Measurements from ENCODE around the gene CIC. TPM values are rescaled to one million over a fixed set of nuclear protein-coding genes. Genes with fewer than 3 reads are reported as not detected.

The CIC gene
- total RNA-seq, 4 donors from 2014 or later = 50.6 to 98.3 (median 56.9) TPM

DNA sequence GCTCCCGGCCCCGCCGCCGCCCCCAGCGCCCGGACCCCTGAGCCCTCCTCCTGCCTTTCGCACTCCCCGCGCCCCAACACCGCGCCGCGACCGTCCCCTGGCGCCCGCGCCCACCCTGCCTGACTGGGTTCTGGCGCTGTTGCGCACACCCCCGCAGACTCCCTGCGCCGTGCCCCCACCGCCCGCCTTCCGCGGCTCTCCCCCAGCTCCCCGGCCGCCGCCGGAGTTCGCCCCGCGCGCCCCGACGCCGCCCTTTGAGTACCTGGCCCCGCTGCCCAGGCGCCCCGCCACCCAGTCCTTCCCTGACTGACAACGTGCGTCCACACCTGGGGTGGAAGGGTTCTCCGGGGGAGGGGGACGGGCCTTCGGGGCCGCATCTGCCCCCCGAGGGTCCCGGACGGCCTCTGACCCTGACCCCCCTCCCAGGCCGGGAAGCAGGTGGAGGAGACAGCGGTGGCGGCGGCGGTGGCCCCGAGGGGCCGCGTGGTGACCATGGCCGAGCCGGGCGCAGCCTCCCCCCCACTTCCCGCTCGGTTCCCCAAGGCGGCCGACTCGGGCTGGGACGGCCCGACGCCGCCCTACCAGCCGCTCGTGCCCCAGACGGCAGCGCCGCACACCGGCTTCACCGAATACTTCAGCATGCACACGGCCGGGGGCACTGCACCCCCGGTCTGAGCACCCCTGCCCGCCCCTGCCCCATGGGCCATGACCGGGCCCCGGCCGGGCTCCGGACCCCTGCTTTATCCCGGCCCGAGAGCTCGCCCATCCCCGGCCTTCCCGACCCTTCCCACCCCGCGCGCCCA, 55.0 kb downstream of the CIC start:
- intact Hi-C loops (cut with DNase I) = loop anchor here (5.0 kb wide), 1 partner anchor 192 kb away; the partner anchor contains the start of gene POU2F2
- DNase-seq = peak in 1 of 2 donors; percentile 10
- WGBS, 2 donors = 0 to 10% methylated on average over 2 to 4 of the region's 92 CpGs

DNA sequence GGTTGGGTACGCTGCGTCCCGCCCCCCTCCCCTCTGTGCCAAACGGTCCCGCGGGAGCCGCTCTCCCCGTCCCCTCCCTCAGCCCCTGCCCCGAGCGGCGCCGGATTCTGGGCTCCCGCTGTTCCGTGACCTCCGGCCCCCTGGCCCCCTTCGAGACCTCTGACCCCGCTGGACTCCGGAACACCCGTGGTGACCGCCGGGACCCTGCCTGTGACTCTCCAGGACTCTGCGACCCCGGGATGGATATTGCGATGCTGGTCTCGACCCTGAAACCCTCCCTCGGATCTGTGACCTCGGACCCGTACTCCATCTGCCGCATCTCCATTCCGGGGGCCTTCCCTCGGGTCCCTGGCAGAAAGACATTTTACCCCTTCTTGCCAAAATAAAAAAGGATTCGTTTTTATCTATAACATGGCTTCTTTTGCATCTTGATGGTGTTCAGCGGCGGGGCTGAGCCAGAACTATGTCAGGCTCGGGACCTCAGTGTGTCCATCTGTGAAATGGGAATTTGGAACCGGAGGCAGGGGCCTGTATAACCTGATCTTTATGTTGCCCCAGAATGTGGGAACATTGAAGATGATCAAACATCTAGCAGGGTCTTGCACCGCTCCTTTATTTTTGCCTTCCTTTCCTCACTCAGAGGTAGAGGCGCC, 55.7 kb downstream of the CIC start:
- intact Hi-C loops (cut with DNase I) = loop anchor here (5.0 kb wide), 1 partner anchor 192 kb away; the partner anchor contains the start of gene POU2F2
- peaks cover 13% of the 10 kb centered on the region for H3K27me3 ChIP-seq
- H3K27ac ChIP-seq = no peak overlapping the region
- H3K4me1 ChIP-seq = peaks cover 25 to 33% of the 10 kb centered on the region in 2 donors
- no peaks in the 10 kb centered on the region for H3K36me3 ChIP-seq
- 3 to 4% methylated on average over 20 to 23 of the region's 38 CpGs for WGBS, 2 donors
- peak overlapping the region in 1 of 3 donors; percentile 10 for H3K4me3 ChIP-seq (replicated peaks in 1 of 3)
- no peak for TF ChIP-seq POLR2A (IDR thresholded peaks at IDR 0.05)
- TF ChIP-seq, protein P1, sequence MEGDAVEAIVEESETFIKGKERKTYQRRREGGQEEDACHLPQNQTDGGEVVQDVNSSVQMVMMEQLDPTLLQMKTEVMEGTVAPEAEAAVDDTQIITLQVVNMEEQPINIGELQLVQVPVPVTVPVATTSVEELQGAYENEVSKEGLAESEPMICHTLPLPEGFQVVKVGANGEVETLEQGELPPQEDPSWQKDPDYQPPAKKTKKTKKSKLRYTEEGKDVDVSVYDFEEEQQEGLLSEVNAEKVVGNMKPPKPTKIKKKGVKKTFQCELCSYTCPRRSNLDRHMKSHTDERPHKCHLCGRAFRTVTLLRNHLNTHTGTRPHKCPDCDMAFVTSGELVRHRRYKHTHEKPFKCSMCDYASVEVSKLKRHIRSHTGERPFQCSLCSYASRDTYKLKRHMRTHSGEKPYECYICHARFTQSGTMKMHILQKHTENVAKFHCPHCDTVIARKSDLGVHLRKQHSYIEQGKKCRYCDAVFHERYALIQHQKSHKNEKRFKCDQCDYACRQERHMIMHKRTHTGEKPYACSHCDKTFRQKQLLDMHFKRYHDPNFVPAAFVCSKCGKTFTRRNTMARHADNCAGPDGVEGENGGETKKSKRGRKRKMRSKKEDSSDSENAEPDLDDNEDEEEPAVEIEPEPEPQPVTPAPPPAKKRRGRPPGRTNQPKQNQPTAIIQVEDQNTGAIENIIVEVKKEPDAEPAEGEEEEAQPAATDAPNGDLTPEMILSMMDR (IDR thresholded peaks at IDR 0.05) = peak in 2 of 6 experiments; percentile 83 to 88
- DNase-seq = peak in 1 of 2 donors; percentile 4
- H3K9me3 ChIP-seq = no peaks in the 10 kb centered on the region

More for the DNA sequence above, 55.0 kb downstream of the CIC start:
- no peaks in the 10 kb centered on the region for H3K36me3 ChIP-seq
- H3K27me3 ChIP-seq = peaks cover 13% of the 10 kb centered on the region
- TF ChIP-seq, protein P1 (IDR thresholded peaks at IDR 0.05) = no peak
- TF ChIP-seq POLR2A (IDR thresholded peaks at IDR 0.05) = no peak
- peaks cover 25 to 33% of the 10 kb centered on the region in 2 donors for H3K4me1 ChIP-seq
- H3K27ac ChIP-seq = no peak overlapping the region
- peak overlapping the region in 1 of 3 donors; percentile 10 for H3K4me3 ChIP-seq (replicated peaks in 1 of 3)
- H3K9me3 ChIP-seq = no peaks in the 10 kb centered on the region

DNA sequence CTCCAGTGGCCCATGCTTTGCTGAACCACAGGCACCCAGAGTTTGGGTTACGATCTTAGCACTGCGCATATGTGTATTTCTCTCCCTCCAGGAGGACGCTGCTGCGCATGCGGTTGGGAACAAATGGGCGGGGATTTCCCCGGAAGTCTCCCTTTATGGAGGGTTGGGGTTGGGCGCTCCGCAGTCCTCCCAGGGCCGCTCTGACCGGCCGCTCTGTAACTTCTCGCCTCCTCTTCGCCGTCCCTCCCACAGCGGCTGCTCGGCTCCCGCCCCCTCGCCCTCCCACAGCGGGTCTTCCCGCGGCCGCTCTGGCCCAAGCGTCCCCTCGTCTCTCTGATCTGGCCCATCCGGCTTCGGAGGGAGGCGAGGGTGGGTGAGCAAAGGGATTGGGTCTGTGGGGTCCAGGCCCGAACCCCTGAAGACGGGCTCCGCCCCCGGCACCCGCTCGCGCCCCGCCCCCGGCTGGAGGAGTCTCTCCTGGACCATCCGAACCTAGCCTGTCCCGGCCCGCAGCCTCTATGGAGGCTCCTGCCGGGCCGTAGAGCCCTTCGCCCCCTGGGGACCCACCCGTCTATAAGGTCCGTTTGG, 56.4 kb downstream of the CIC start, which contains the start of gene MEGF8:
MEGF8 (plus strand) TSS at position 328 of the 588 bp plus-strand sequence. CDS start 609 bp downstream, outside the sequence.
- WGBS, 2 donors = 0% methylated on average over 12 to 16 of the region's 45 CpGs
- peak within 1 kb of the TSS; percentile 76 to 89 (median 83) for H3K4me3 ChIP-seq (replicated peaks in 1 of 3)
- H3K4me1 ChIP-seq = peaks cover 25 to 33% of the 10 kb centered on the region in 2 donors
- peaks cover 13% of the 10 kb centered on the region for H3K27me3 ChIP-seq
- H3K27ac ChIP-seq = peak within 1 kb of the TSS in 2 of 3 donors; percentile 43 to 49
- DNase-seq = peak; percentile 97 to 98
- intact Hi-C loops (cut with DNase I) = no loop called here
- H3K36me3 ChIP-seq = no peaks in the 10 kb centered on the region
- TF ChIP-seq, protein P1 (IDR thresholded peaks at IDR 0.05) = peak in 4 of 6 experiments; percentile 47 to 89 (median 87)
- TF ChIP-seq POLR2A (IDR thresholded peaks at IDR 0.05) = peak in 1 of 2 donors; percentile 69
- no peaks in the 10 kb centered on the region for H3K9me3 ChIP-seq

DNA sequence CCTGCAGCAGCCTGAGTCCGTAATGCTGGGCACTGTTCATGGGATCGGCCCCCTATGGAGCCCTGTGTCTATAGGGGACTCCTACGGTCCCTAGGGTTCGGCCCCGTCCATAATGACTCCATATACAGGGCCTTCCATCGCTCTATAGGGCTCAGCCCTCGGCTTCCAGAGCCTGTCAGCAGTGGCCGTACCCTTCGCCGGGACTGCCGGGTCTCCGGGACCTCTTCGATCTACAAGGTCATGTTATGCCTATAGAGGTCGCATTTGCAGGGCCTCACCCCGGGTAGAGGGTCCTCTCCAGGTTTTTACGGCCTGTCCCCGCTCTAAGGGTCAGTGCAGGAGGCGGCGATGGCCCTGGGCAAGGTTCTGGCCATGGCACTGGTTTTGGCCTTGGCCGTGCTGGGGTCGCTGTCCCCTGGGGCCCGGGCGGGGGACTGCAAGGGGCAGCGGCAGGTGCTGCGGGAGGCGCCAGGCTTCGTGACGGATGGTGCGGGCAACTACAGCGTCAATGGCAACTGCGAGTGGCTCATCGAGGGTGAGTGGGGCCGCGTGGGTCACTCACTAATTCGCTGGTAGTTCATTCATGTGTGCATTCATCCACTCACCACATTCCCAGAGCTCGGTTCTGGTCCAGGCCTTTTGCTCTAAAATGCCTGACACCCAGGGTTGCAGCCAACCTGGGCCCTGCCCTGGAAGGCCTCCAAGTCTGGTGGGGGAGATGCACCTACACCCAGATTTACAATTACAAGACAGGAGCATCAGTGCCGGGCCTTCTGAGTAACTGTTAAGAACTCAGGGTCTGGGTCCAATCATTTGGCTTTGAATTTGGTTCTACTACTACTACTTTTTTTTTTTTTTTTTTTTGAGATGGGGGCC, 57.1 kb downstream of the CIC start:
- intact Hi-C loops (cut with DNase I) = no loop called here
- TF ChIP-seq, protein P1 (IDR thresholded peaks at IDR 0.05) = no peak
- no peak for TF ChIP-seq POLR2A (IDR thresholded peaks at IDR 0.05)
- H3K4me1 ChIP-seq = peaks cover 25 to 33% of the 10 kb centered on the region in 2 donors
- peaks cover 13% of the 10 kb centered on the region for H3K27me3 ChIP-seq
- H3K27ac ChIP-seq = peak overlapping the region in 2 of 3 donors; percentile 43 to 49
- no peaks in the 10 kb centered on the region for H3K9me3 ChIP-seq
- 7 to 39% methylated on average over 2 to 19 of the region's 37 CpGs for WGBS, 2 donors
- no peaks in the 10 kb centered on the region for H3K36me3 ChIP-seq
- peak overlapping the region; percentile 76 to 89 (median 83) for H3K4me3 ChIP-seq (replicated peaks in 1 of 3)
- peak; percentile 10 to 12 for DNase-seq
